Astrocyte of the spinal cord (primary cell): Measurements from ENCODE around the gene MYLK.

Experiments
- DNase-seq: peaks from one replicate; pipeline ENCODE4 v3.0.0; 2011; ENCODE audit warnings: low read depth, low spot score
- H3K4me3 ChIP-seq: 2 replicates; pipeline ENCODE4 v1.5.1; 2011; ENCODE audit warnings: low read depth, mild to moderate bottlenecking, low read length, moderate library complexity
- in situ Hi-C: cut with HindIII; loops from 2 replicates; pipeline ENCODE4 v1.10.0; 2017; ENCODE audit warnings: low sequenced_read_pairs
- TF ChIP-seq, protein P1 (sequence below): IDR thresholded peaks from 2 replicates; pipeline ENCODE4 v1.5.1; 2012; ENCODE audit warnings: low read depth, mild to moderate bottlenecking, low read length, inconsistent platforms

MYLK gene

DNA sequence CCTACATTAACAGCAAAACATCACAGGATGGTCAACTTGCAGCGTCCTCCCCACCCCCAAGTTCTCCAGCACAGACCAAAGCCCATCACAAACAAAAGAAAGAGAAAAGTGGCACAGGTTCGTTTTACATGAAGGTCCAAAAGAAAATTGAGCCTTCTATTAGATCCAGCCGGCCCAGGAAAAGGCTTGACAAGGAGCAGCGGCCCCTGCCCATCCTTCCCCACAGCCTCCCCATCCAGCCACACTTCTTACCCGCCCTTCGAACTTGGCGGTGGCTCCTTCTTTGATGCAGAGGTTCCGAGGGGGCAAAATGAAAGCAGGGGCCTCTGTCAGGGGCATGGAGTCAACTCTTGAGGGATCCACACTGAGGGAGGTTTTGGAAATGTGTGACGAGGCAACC lies 90.7 kb downstream of the MYLK start:
- in situ Hi-C loops = no loop called here
- H3K4me3 ChIP-seq = no peak overlapping the region
- no peak for DNase-seq
- TF ChIP-seq, protein P1, sequence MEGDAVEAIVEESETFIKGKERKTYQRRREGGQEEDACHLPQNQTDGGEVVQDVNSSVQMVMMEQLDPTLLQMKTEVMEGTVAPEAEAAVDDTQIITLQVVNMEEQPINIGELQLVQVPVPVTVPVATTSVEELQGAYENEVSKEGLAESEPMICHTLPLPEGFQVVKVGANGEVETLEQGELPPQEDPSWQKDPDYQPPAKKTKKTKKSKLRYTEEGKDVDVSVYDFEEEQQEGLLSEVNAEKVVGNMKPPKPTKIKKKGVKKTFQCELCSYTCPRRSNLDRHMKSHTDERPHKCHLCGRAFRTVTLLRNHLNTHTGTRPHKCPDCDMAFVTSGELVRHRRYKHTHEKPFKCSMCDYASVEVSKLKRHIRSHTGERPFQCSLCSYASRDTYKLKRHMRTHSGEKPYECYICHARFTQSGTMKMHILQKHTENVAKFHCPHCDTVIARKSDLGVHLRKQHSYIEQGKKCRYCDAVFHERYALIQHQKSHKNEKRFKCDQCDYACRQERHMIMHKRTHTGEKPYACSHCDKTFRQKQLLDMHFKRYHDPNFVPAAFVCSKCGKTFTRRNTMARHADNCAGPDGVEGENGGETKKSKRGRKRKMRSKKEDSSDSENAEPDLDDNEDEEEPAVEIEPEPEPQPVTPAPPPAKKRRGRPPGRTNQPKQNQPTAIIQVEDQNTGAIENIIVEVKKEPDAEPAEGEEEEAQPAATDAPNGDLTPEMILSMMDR = no peak

DNA sequence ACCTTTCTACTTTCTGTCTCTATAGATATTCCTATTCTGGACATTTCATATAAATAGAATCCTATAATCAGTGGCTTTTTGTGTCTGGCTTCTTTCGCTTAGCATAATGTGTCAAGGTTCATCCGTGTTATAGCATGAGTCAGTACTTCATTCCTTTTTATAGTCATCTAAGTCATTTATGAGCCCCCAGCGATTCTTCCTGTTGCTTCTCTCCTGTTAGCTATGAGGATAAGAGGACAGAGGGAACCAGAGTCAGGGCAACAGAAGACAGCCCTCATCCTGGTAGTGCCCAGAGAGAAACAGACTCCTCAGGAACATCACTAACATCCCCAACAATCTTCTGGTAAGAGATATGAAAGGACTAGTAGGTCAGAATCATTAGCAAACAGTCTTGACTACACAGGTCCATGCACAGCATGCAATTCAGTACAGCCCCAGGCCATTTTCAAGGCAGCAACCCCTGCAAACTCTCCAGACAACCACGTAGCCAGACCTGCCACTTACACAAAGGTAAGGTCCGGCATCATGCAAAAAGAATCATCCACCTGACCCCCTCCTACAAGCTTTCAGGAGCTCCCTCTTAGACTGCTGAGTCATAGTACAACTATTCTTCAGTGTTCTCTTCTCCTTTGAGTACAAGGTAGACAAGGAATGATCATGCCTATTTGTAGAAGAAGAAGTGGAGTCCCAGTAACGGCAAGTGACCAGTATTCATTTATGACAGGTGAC lies 91.5 kb downstream of the MYLK start:
- no peak overlapping the region for H3K4me3 ChIP-seq
- DNase-seq = peak; percentile 46
- in situ Hi-C loops = no loop called here
- TF ChIP-seq, protein P1 = no peak

DNA sequence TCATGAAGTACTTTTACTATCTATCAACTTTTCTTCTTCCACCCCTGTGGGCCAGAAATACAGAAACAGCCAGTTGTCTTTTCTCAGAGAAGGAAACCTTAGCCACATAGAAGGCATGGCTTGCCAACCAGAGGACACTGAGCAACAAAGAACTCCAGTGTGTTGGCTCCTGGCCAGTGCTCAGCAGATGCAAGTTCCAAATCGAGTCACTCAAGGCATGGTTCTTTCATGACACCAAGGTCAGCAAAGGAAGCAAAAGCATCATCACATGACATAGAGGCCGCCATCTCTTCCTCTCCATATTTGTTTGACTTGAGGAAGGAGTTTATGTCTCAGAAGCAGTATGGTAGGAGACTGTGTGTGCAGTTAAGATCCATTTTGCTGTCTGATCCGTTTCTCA lies 92.2 kb downstream of the MYLK start:
- in situ Hi-C loops = no loop called here
- TF ChIP-seq, protein P1 = no peak
- no peak overlapping the region for H3K4me3 ChIP-seq

DNA sequence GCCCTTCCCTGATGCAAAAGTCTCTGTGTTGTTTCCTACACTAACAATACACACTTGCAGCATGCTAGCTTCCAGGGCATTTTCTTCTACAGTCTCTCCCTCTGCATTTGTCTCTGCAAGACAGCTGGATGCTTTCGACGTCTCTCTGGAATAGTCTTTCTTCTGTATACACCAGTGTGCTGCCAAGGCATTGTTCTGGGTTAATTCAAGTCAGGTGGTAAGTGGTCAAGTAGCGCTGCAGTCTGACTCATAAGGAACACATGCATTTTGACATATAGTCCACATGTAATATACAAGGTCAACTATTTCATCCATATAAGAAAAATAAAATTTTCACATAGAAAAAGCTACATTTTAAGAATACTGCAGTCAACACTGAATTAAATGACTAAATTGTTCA lies 92.7 kb downstream of the MYLK start:
- TF ChIP-seq, protein P1 = no peak
- H3K4me3 ChIP-seq = no peak overlapping the region
- peak; percentile 85 for DNase-seq
- in situ Hi-C loops = no loop called here

More for the DNA sequence above, 92.2 kb downstream of the MYLK start:
- peak; percentile 51 for DNase-seq

- no peak overlapping the region for H3K4me3 ChIP-seq
- DNase-seq = no peak
- TF ChIP-seq, protein P1 = no peak
- in situ Hi-C loops = no loop called here
These were observed 93.1 kb downstream of the MYLK start for GRCh38 chr3:123791073-123791370.

DNA sequence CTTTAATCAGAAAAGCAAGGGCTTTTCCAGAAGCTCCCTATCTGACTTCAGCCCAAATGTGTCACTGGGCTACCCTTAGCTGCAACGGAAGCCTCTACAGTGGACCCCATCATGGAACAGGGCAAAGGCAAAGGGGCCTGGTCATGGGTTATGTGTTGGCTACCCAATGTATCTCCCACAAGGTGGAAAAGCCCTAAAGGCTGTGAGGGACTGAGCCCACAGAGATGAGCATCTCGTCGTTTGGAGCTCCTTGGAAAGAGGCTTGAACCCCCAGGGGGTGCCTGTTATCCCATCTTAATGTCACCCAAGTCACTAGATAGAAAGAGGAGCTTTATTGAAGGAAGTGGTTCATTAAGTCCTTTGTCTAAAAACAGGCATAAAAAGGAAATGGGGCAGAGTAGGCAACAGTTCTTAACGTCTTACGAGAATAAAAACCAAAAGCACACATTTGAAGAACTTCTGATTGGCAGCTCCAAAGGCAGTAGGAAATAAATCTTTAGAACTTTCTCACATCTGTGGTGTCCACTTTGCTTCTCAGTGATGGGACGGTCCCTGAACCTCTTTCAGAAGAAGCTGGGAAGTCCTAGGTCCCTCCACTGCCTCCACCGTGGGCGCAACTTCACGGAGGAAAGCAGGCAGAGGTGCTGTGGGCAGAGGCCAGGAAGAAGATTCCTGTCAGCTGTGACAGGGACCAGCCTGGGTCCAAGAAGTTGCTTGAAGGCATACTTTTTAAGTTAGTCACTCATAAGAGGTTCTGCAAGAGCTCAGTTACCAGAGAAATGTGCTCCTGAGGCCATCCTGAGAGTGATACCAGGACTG lies 93.7 kb downstream of the MYLK start:
- no peak overlapping the region for H3K4me3 ChIP-seq
- in situ Hi-C loops = no loop called here
- TF ChIP-seq, protein P1 = no peak
- DNase-seq = no peak
